ENCODE measurements around the gene EGF. TPM values are rescaled to one million over a fixed set of nuclear protein-coding genes. Genes with fewer than 3 reads are reported as not detected.

EGF gene
- total and polyA plus RNA-seq, 10 donors = 0.03 to 2.5 (median 0.88) TPM; not detected in 1

DNA sequence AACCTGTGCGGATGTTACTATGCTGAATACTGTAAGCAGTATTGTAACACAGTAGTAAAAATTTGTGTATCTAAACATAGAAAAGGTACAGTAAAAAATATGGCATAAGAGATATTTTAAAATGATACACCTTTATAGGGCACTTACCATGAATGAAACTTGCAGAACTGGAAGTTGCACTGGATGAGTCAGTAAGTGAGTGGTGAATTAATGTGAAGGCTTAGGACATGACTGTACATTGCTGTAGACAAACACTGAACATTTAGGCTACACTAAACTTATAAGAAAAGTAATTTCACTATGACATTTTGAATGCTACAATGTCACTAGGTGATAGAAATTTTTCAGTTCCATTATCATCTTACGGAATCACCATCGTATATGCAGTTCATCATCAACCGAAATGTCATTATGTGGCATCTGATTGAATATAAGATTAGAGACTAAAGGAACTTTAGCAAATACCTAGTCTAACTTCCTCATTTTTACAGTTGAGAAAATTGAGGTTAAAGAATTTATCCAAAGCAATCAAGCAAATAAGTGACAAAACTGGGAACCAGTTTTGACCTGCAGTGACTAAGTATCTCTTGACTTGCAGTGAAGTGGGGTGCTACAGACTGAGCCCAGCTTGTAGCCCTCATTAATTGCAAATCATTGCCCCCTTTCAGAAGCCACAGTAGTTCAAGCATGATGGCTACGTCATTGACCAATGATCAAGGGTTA lies 55.3 kb downstream of the EGF start:
- Histone ChIP-seq H3K27ac (no peak overlapping the region), H3K36me3 (no peaks in the 10 kb centered on the region), H3K4me3 (no peak overlapping the region), H3K9me3 (no peaks in the 10 kb centered on the region), H3K27me3 (replicated peaks in 1 of 7) (peaks cover 0 to 2% (median 0%) of the 10 kb centered on the region in 7 donors), H3K4me1 (peaks cover 0 to 14% (median 9%) of the 10 kb centered on the region in 6 donors)
- no peak for TF ChIP-seq POLR2A (IDR thresholded peaks at IDR 0.05)
- TF ChIP-seq, protein P1, sequence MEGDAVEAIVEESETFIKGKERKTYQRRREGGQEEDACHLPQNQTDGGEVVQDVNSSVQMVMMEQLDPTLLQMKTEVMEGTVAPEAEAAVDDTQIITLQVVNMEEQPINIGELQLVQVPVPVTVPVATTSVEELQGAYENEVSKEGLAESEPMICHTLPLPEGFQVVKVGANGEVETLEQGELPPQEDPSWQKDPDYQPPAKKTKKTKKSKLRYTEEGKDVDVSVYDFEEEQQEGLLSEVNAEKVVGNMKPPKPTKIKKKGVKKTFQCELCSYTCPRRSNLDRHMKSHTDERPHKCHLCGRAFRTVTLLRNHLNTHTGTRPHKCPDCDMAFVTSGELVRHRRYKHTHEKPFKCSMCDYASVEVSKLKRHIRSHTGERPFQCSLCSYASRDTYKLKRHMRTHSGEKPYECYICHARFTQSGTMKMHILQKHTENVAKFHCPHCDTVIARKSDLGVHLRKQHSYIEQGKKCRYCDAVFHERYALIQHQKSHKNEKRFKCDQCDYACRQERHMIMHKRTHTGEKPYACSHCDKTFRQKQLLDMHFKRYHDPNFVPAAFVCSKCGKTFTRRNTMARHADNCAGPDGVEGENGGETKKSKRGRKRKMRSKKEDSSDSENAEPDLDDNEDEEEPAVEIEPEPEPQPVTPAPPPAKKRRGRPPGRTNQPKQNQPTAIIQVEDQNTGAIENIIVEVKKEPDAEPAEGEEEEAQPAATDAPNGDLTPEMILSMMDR (IDR thresholded peaks at IDR 0.05 in 8 of 11, conservative IDR thresholded peaks at IDR 0.05 in 3 of 11) = no peak
- no peak for TF ChIP-seq POLR2AphosphoS5 (IDR thresholded peaks at IDR 0.05)
- intact Hi-C loops (cut with DNase I; ENCODE audit: low total_unique reads) = no loop called here
- no peak for DNase-seq
- WGBS, 5 donors = 52 to 84% (median 54%) methylated on average over 5 of the region's 5 CpGs

DNA sequence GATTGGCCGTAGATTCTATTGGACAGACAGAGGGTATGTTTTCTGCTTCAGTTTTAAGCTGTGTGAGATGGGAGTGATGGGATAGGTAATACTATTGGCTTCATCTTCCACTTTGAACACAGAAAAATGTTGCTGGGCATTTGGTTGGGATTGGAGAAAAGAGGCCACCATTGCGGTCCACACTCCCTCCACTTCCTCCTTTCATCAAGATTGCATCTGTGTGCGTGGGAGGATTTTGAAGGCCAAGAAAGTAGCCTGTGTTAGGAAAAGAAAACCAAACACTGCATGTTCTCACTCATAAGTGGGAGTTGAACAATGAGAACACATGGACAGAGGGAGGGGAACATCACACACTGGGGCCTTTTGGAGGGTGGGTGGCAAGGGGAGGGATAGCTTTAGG lies 56.4 kb downstream of the EGF start:
- H3K4me3 ChIP-seq = no peak overlapping the region
- no peak for DNase-seq
- no peaks in the 10 kb centered on the region for H3K9me3 ChIP-seq
- TF ChIP-seq POLR2A (IDR thresholded peaks at IDR 0.05) = no peak
- no peak for TF ChIP-seq POLR2AphosphoS5 (IDR thresholded peaks at IDR 0.05)
- TF ChIP-seq, protein P1 (IDR thresholded peaks at IDR 0.05 in 8 of 11, conservative IDR thresholded peaks at IDR 0.05 in 3 of 11) = no peak
- intact Hi-C loops (cut with DNase I; ENCODE audit: low total_unique reads) = no loop called here
- WGBS, 5 donors = 70 to 87% (median 74%) methylated on average over 3 of the region's 3 CpGs
- H3K4me1 ChIP-seq = peaks cover 0 to 14% (median 9%) of the 10 kb centered on the region in 6 donors
- no peaks in the 10 kb centered on the region for H3K36me3 ChIP-seq
- no peak overlapping the region for H3K27ac ChIP-seq
- no peaks in the 10 kb centered on the region for H3K27me3 ChIP-seq (replicated peaks in 1 of 7)

DNA sequence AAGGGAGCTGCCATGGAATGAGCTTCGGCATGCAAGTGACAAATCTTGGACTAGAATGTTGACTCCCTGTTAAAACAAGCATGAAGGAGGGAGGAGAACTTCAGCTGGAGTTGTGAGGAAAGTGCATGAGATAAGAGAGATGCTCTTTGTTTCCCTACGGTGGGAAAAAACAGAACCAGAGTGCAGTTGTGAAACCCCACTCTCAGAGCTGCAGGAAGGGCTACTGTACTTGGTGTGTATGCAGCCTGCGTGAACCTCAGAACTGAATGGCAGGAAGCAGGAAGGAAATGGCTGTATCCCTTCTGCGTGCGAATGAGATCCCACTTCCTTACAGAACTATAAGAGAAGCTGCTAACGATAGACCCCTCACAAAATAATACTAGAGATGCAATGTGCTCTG lies 57.2 kb downstream of the EGF start:
- WGBS, 5 donors = 9 to 26% (median 15%) methylated on average over 6 of the region's 6 CpGs
- intact Hi-C loops (cut with DNase I; ENCODE audit: low total_unique reads) = no loop called here
- Histone ChIP-seq H3K9me3 (no peaks in the 10 kb centered on the region), H3K4me1 (peaks cover 0 to 14% (median 9%) of the 10 kb centered on the region in 6 donors), H3K36me3 (no peaks in the 10 kb centered on the region), H3K27ac (no peak overlapping the region), H3K4me3 (peak overlapping the region in 1 of 8 donors; percentile 27), H3K27me3 (replicated peaks in 1 of 7) (no peaks in the 10 kb centered on the region)
- TF ChIP-seq POLR2AphosphoS5 (IDR thresholded peaks at IDR 0.05) (no peak), POLR2A (IDR thresholded peaks at IDR 0.05) (no peak)
- TF ChIP-seq, protein P1 (IDR thresholded peaks at IDR 0.05 in 8 of 11, conservative IDR thresholded peaks at IDR 0.05 in 3 of 11) = no peak
- no peak for DNase-seq

DNA sequence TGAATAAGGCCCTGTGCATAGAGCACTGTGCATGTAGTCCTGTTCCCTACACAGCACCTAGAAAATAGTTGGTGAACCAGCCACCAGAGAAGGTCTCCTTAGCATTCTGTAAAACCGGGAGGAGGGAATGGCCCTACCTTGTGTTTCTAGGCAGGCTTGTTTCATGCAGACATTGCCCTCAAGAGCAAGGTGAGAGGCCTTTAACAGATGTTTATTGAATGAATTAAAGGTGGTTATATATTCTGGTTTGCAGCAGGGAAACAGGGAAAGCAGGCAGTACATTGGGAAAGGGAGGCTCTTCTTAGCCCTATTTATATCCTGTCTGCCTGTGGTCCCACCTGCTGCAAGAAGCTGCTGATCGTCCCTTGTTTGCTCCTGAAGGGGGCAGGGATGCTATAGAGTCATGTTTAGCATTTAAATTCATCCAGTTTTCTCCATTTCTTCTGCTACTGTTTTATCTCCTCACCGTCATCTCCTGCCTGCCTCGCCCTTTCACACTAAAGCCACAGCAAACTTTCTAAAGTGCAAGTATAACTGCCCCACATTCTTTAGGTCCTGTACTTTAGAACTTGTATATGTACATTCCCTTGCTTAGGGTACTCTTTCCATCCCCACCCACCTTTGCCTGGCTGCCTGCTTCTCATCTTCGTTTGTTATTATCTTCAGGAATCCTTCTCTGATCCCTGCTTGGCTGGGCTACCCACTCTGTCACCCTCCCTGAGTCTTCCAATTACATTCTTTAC lies 60.3 kb downstream of the EGF start:
- H3K27ac ChIP-seq = no peak overlapping the region

More for the DNA sequence above, 60.3 kb downstream of the EGF start:
- no peak for DNase-seq
- H3K9me3 ChIP-seq = no peaks in the 10 kb centered on the region
- peaks cover 0 to 14% (median 9%) of the 10 kb centered on the region in 6 donors for H3K4me1 ChIP-seq
- no peaks in the 10 kb centered on the region for H3K36me3 ChIP-seq
- TF ChIP-seq, protein P1 (IDR thresholded peaks at IDR 0.05 in 8 of 11, conservative IDR thresholded peaks at IDR 0.05 in 3 of 11) = no peak
- TF ChIP-seq POLR2AphosphoS5 (IDR thresholded peaks at IDR 0.05) = no peak
- no peak for TF ChIP-seq POLR2A (IDR thresholded peaks at IDR 0.05)
- H3K27me3 ChIP-seq (replicated peaks in 1 of 7) = no peaks in the 10 kb centered on the region
- no peak overlapping the region for H3K4me3 ChIP-seq
- 57 to 81% (median 72%) methylated on average over 5 of the region's 5 CpGs for WGBS, 5 donors
- intact Hi-C loops (cut with DNase I; ENCODE audit: low total_unique reads) = no loop called here
